CD14-positive monocyte (primary cell): Measurements from ENCODE around the gene C11orf97. TPM values are rescaled to one million over a fixed set of nuclear protein-coding genes. Genes with fewer than 3 reads are reported as not detected.
"Not testable (repeated sequence)": the region's sequence is repeated elsewhere in the genome, so short reads cannot be mapped to it uniquely, and the experiment has no call there.

Source experiments
- DNase-seq, 3 donors: peaks; one replicate each; pipeline ENCODE4 v3.0.0-alpha.2; 2011 to 2022
- H2AFZ ChIP-seq: 2 replicates; pipeline ENCODE4 v1.6.0; 2012; ENCODE audit warnings: mild to moderate bottlenecking, low read depth, low read length, inconsistent platforms; ENCODE audit not compliant: insufficient read depth, poor library complexity, severe bottlenecking
- H3K27ac ChIP-seq, 2 donors: 1 replicate in 1 of 2; 2 replicates in 1 of 2; pipeline ENCODE4 v1.5.1; 2012 to 2013; ENCODE audit warnings: low read length in 2 of 2, control low read depth in 1 of 2, inconsistent platforms in 1 of 2, low read depth in 1 of 2, mild to moderate bottlenecking in 1 of 2
- H3K27me3 ChIP-seq, 2 donors: one replicate each; pipeline versions ENCODE4 v1.6.0 to v1.6.1; 2011 to 2013; ENCODE audit warnings: low read length in 2 of 2; ENCODE audit not compliant: control insufficient read depth in 2 of 2, insufficient read depth in 2 of 2
- H3K36me3 ChIP-seq, 2 donors: replicated peaks in 1 of 2; 1 replicate in 1 of 2; 2 replicates in 1 of 2; pipeline versions ENCODE4 v1.5.1 to v1.6.1; 2012 to 2013; ENCODE audit warnings: low read length in 2 of 2, control low read depth in 1 of 2, inconsistent platforms in 1 of 2, mild to moderate bottlenecking in 1 of 2; ENCODE audit not compliant: insufficient read depth in 2 of 2, control insufficient read depth in 1 of 2
- H3K4me1 ChIP-seq, 2 donors: 1 replicate in 1 of 2; 2 replicates in 1 of 2; pipeline versions ENCODE4 v1.5.1 to v1.6.1; 2012 to 2013; ENCODE audit warnings: low read length in 2 of 2, control low read depth in 1 of 2, inconsistent platforms in 1 of 2, mild to moderate bottlenecking in 1 of 2, moderate library complexity in 1 of 2; ENCODE audit not compliant: insufficient read depth in 2 of 2, control insufficient read depth in 1 of 2
- H3K4me2 ChIP-seq: replicated peaks from 2 replicates; pipeline ENCODE3; 2012; ENCODE audit warnings: low read length, moderate library complexity, mild to moderate bottlenecking; ENCODE audit not compliant: poor library complexity, severe bottlenecking; ENCODE audit errors: extremely low read depth
- H3K4me3 ChIP-seq, 3 experiments: fragments of 200-600 bp in 1 of 3; sonication (generic) in 1 of 3; replicated peaks in 1 of 3; 1 replicate in 2 of 3; 2 replicates in 1 of 3; pipeline ENCODE4 v1.5.1; 2011 to 2013; ENCODE audit warnings: low read length in 3 of 3, mild to moderate bottlenecking in 3 of 3, control low read depth in 2 of 3, low read depth in 2 of 3, inconsistent platforms in 1 of 3, moderate library complexity in 1 of 3
- H3K79me2 ChIP-seq: 2 replicates; pipeline ENCODE4 v1.6.0; 2012; ENCODE audit warnings: mild to moderate bottlenecking, control low read depth, inconsistent platforms, low read length, moderate library complexity; ENCODE audit not compliant: insufficient read depth
- H3K9ac ChIP-seq: 2 replicates; pipeline ENCODE4 v1.6.0; 2017; ENCODE audit warnings: low read length, mild to moderate bottlenecking; ENCODE audit not compliant: insufficient read depth, poor library complexity, severe bottlenecking
- H3K9me3 ChIP-seq, 2 donors: replicated peaks in 1 of 2; 1 replicate in 1 of 2; 2 replicates in 1 of 2; pipeline versions ENCODE4 v1.5.1 to v1.6.1; 2012 to 2013; ENCODE audit warnings: low read length in 2 of 2, control low read depth in 1 of 2; ENCODE audit not compliant: control insufficient read depth in 1 of 2, insufficient read depth in 1 of 2
- H4K20me1 ChIP-seq: 2 replicates; pipeline ENCODE4 v1.6.0; 2012; ENCODE audit warnings: mild to moderate bottlenecking, low read length, control low read depth, moderate library complexity; ENCODE audit not compliant: insufficient read depth
- H3K27ac Mint-ChIP-seq, 7 donors: one replicate each; pipeline ENCODE4 v1.8.0; 2020; ENCODE audit warnings: mild to moderate bottlenecking in 7 of 7, mixed read lengths in 7 of 7, moderate library complexity in 6 of 7, inconsistent platforms in 2 of 7
- H3K27me3 Mint-ChIP-seq, 3 donors: one replicate each; pipeline ENCODE4 v1.8.0; 2021 to 2022; ENCODE audit warnings: low read depth in 3 of 3, mild to moderate bottlenecking in 3 of 3, mixed read lengths in 3 of 3, moderate library complexity in 3 of 3, inconsistent platforms in 1 of 3
- H3K36me3 Mint-ChIP-seq, 2 donors: one replicate each; pipeline ENCODE4 v1.8.0; 2020; ENCODE audit warnings: mixed read lengths in 2 of 2, inconsistent platforms in 1 of 2, mild to moderate bottlenecking in 1 of 2
- H3K4me1 Mint-ChIP-seq: one replicate; pipeline ENCODE4 v1.8.0; 2020; ENCODE audit warnings: mild to moderate bottlenecking, mixed read lengths
- H3K4me3 Mint-ChIP-seq, 2 donors: one replicate each; pipeline ENCODE4 v1.8.0; 2020; ENCODE audit warnings: mild to moderate bottlenecking in 2 of 2, mixed read lengths in 2 of 2, moderate library complexity in 1 of 2
- H3K9me3 Mint-ChIP-seq, 7 donors: one replicate each; pipeline ENCODE4 v1.8.0; 2020 to 2022; ENCODE audit warnings: mixed read lengths in 7 of 7, mild to moderate bottlenecking in 6 of 7, moderate library complexity in 6 of 7, inconsistent platforms in 2 of 7
- WGBS: methylation state at CpG from one replicate; pipeline ENCODE4 v1.1.5; 2013; ENCODE audit warnings: missing lambda C conversion rate; ENCODE audit not compliant: insufficient coverage; 5-methylcytosine and 5-hydroxymethylcytosine counted together
- intact Hi-C, 2 donors: fragments of 100-400 bp; cut with micrococcal nuclease; formaldehyde crosslinking; loops; one replicate each; pipeline versions ENCODE4 v1.15.0 to v1.15.1; 2023
- polyA plus RNA-seq, 3 donors: library from polyadenylated mRNA; depleted of rRNA in 1 of 3; unstranded in 2 of 3; stranded (reverse) in 1 of 3; fragments of 300-500 nt in 2 of 3; fragments of >200 nt in 1 of 3; fragmentation: Illumina TruSeq in 2 of 3; gene quantifications; 1 replicate in 2 of 3; 2 replicates in 1 of 3; pipeline ENCODE4 v1.2.3, GENCODE V29; 2012 to 2021
- TF ChIP-seq, protein P1 (sequence below): fragments of 200-600 bp; IDR thresholded peaks from one replicate; pipeline ENCODE4 v1.8.0; 2022; ENCODE audit warnings: antibody characterized with exemption, mild to moderate bottlenecking

The C11orf97 gene
- polyA plus RNA-seq, 3 donors, result not detected

- H3K79me2 ChIP-seq, result peaks cover 96% of the 10 kb centered on the region
- peak overlapping the region in 4 of 7 donors; percentile 8 to 74 (median 39) for H3K27ac Mint-ChIP-seq
- peaks cover 3 to 8% of the 10 kb centered on the region in 2 donors for H3K36me3 Mint-ChIP-seq
- H3K27me3 ChIP-seq, result no peaks in the 10 kb centered on the region
- peak overlapping the region in 1 of 2 donors; percentile 20 for H3K27ac ChIP-seq
- no peak overlapping the region for H3K4me2 ChIP-seq
- DNase-seq, result peak in 1 of 3 donors; percentile 20
- H3K9ac ChIP-seq, result no peak overlapping the region
- H4K20me1 ChIP-seq, result peaks cover 4% of the 10 kb centered on the region
- intact Hi-C loops, result no loop called here
- H3K9me3 Mint-ChIP-seq, result no peaks in the 10 kb centered on the region
- H3K36me3 ChIP-seq, result no peaks in the 10 kb centered on the region
- TF ChIP-seq, protein P1, sequence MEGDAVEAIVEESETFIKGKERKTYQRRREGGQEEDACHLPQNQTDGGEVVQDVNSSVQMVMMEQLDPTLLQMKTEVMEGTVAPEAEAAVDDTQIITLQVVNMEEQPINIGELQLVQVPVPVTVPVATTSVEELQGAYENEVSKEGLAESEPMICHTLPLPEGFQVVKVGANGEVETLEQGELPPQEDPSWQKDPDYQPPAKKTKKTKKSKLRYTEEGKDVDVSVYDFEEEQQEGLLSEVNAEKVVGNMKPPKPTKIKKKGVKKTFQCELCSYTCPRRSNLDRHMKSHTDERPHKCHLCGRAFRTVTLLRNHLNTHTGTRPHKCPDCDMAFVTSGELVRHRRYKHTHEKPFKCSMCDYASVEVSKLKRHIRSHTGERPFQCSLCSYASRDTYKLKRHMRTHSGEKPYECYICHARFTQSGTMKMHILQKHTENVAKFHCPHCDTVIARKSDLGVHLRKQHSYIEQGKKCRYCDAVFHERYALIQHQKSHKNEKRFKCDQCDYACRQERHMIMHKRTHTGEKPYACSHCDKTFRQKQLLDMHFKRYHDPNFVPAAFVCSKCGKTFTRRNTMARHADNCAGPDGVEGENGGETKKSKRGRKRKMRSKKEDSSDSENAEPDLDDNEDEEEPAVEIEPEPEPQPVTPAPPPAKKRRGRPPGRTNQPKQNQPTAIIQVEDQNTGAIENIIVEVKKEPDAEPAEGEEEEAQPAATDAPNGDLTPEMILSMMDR, result no peak
- no CpG with 5 or more reads among the region's 1 CpG for WGBS
- peaks cover 45 to 67% of the 10 kb centered on the region in 2 donors for H3K4me1 ChIP-seq
- H3K27me3 Mint-ChIP-seq, result peaks cover 0 to 2% (median 0%) of the 10 kb centered on the region in 3 donors
- H3K4me1 Mint-ChIP-seq, result peaks cover 73% of the 10 kb centered on the region
- no peak overlapping the region for H2AFZ ChIP-seq
- no peak overlapping the region for H3K4me3 ChIP-seq
- H3K4me3 Mint-ChIP-seq, result no peak overlapping the region
- H3K9me3 ChIP-seq, result no peaks in the 10 kb centered on the region
Measured at GRCh38 chr11:94553938-94554337, 41.7 kb downstream of the C11orf97 start.

DNA sequence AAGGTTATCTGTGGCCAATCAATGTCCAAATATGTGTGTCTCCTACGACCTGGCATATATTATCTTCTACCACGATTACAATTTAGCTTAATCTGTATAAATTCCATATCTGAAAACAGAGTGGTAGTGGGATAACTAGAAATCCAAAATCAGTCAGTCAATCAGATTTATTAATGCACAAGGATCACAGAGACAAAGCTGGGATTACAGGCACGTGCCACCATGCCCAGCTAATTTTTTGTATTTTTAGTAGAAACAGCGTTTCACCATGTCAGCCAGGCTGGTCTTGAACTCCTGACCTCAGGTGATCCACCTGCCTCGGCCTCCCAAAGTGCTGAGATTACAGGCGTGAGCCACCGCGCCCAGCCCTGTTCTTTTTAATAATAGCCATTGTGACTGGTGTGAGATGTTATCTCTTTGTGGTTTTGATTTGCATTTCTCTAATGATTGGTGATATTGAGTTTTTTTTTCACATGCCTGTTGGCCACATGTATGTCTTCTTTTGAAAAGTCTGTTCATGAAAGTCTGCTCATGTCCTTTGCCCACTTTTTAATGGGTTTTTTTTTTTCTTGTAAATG is 43.6 kb downstream of the C11orf97 start:
- H3K9me3 Mint-ChIP-seq, H3K27me3 Mint-ChIP-seq, intact Hi-C loops, H3K9ac ChIP-seq, H3K4me2 ChIP-seq, H3K36me3 ChIP-seq, H3K4me3 ChIP-seq, DNase-seq, H3K9me3 ChIP-seq, H3K27me3 ChIP-seq, H3K4me3 Mint-ChIP-seq, H4K20me1 ChIP-seq, H2AFZ ChIP-seq: not testable (repeated sequence)
- WGBS, result 81% methylated on average over 6 of the region's 8 CpGs
- Histone ChIP-seq H3K4me1 (peaks cover 43 to 67% of the 10 kb centered on the region in 2 donors), H3K27ac (peak overlapping the region in 1 of 2 donors; percentile 42), H3K79me2 (peaks cover 96% of the 10 kb centered on the region)
- Mint-ChIP-seq H3K4me1 (peaks cover 72% of the 10 kb centered on the region), H3K36me3 (peaks cover 1 to 16% of the 10 kb centered on the region in 2 donors), H3K27ac (peak overlapping the region in 4 of 7 donors; percentile 7 to 29 (median 24))
